AG08395 (cell line): ENCODE data around the gene CLSTN2.

ENCODE experiments used
- DNase-seq: peaks from one replicate; pipeline ENCODE4 v3.0.0; 2012; ENCODE audit warnings: mixed read lengths, low spot score

CLSTN2 gene

DNA sequence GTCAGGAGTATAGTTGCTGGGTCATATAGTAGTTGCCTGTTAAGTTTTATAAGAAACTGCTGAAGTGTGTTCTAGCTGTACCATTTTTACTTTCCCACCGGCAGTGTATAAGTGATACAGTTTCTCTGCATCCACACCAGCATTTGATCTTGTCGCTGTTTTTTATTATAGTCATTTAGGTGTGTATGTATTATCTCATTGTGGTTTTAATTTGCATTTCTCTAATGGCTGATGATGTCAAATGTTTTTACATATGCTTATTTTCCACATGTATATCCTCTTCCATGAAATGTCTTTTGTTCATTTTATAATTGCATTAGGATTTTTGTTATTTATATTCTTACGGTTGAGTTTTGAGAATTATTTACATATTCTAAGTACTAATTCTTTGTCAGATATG is 254.3 kb downstream of the CLSTN2 start:
- DNase-seq, result no peak

DNA sequence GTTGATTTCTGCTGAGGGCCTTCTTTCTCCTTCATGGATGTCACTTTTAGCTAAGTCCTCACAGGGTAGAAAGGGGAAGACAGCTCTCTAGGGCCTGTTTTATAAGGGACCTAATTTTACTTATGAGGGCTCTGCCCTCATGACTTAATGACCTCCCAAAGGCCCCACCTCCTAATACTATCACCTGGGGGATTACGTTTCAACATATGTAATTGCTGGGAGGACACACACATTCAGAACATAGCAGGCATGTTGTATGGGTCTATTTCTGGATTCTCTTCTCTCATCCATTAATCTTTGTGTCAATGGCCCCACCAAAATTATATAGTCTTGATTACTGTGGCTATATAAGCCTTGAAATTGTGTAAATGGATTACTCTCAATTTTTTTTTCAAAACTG is 255.0 kb downstream of the CLSTN2 start:
- no peak for DNase-seq

DNA sequence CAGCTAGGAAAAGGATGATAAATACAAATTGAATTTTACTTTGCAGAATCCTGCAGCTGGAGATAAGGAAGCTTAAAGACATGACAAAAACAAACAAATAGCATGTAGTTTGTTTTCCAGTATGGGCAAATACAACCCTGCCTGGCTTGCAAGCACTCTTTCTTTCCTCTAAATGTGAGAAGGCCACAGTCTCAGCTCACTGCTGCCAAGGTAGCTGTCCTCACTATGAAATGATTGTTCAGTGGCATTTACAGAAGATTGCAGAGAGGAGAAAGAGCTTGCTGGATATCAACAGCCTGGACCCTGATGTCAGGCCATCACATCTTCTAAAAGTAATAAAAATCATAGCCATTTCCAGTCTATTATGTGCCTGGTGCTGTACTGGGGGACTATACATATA is 262.0 kb downstream of the CLSTN2 start:
- no peak for DNase-seq

DNA sequence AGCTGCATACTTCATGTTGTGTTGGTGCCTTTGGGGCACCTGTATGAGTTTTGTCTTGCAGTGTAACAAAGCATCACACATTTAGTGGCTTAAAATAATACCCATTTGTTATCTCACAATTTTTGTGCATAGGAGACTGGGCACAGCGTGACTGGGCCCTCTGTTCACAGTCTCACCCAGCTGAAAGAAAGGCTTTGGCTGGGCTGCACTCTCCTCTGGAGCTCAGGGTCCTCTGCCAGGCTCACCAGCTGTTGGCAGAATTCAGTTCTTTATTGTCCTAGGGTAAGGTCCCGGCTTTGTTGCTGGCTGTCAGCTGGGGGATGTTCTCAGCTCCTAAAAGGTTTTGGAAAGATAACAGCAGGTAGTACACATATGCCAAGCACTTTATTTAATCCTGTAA is 263.3 kb downstream of the CLSTN2 start:
- DNase-seq, result no peak

DNA sequence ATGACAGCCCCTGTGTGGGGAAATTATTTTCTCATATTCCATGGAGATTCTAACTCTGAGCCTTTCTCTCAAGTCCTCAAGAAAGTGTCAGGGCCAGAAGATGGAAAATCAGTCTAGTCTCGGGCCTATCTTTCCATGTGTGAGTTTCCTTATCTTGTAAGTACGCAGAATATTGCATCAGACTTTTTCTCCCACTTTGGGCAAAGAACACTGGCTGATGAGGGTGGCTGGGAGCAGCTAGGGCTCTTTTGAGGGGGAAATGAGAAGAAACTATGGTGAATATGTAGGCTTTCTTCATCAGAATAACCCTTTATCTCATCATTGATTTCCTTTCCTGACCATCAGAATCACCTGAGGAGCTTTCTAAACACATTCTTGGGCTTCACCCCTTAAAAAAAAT is 264.0 kb downstream of the CLSTN2 start:
- DNase-seq, result no peak

DNA sequence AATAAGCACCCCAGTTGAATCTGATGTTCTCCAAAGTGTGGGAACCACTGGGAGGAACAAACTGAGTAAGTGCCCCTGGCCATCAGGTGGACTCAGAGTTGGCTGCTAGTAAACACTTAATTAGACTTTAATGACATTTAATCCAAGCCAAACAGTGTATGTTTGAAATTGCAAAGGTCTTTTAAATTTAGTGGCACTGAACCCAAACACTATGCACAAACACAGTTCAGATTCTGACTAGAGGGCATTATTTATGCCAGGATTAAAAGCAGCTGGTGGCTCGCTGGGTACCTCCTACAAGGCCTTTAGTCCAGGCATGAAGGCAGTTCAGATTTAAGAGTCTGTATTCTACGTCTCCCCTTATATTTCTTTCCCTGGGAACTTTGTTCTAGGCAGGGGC is 264.8 kb downstream of the CLSTN2 start:
- no peak for DNase-seq

DNA sequence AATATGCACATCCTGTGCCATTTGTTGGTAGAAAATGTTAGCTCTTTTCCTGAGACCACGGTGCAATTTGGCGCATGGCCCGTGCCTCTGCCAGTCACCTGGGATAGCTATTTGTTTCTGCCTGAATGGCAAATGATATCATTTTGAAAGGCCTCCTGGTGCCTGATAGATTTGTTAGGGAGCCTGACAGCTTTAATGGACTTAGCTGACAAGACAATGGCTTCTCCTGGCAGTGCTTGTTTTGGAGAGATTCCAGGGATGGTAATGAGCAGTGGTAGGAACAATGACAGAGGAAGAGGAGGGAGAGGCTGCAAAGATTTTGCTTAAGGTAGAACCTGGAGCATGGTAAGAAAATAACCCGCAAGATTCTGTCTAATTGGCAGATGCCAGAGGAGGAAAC is 268.5 kb downstream of the CLSTN2 start:
- DNase-seq, result no peak

DNA sequence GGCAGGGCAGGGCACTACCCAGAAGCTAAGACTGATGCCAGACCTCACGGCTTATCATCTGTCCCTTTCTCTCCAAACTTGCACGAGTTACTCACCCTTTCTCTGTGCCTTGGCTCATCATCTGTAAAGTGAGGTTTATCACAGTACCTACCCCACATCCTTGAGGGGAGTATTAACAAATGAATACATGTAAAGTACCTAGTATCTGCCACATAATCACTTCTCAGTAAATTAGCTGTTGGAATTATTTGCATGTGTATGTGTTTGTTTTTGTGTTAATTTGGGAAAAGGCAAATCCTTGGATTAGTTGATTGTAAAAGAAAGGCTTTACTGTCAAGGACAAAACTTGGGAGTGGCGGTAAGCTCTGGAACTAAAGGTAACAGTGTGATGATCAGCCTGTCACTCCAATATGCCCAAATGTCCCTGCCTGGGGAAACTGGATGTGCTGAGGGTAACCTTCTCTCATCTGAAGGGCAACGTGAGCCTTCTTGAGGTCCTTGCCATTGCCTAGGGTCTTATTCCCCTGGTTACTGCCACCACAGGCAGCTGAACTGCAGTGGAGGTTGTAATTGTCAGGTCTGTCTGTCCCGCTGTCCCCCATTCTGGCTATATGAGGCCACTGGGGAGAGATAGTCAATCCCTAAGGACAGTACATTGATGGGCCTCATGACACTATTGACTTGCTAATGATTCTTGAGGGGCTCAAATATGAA is 269.4 kb downstream of the CLSTN2 start:
- DNase-seq, result no peak

DNA sequence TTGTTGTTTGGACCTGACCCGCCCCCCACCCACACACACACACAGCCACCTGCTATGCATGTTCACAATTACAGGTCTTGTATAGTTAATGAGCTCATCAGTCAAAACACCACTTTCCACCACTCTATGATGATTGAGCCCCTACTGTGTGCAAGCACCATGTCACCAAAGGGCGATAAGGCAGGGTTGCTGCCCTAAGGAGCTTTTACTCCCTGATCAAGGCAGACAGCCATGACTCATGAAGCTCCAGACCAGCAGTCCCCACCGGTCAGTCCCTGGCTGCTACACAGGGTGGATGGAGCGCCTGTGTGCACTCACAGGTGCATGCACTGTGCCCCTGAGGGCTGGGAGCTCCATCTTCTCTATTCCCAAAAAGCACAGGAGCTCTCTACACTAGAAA is 270.6 kb downstream of the CLSTN2 start:
- no peak for DNase-seq

DNA sequence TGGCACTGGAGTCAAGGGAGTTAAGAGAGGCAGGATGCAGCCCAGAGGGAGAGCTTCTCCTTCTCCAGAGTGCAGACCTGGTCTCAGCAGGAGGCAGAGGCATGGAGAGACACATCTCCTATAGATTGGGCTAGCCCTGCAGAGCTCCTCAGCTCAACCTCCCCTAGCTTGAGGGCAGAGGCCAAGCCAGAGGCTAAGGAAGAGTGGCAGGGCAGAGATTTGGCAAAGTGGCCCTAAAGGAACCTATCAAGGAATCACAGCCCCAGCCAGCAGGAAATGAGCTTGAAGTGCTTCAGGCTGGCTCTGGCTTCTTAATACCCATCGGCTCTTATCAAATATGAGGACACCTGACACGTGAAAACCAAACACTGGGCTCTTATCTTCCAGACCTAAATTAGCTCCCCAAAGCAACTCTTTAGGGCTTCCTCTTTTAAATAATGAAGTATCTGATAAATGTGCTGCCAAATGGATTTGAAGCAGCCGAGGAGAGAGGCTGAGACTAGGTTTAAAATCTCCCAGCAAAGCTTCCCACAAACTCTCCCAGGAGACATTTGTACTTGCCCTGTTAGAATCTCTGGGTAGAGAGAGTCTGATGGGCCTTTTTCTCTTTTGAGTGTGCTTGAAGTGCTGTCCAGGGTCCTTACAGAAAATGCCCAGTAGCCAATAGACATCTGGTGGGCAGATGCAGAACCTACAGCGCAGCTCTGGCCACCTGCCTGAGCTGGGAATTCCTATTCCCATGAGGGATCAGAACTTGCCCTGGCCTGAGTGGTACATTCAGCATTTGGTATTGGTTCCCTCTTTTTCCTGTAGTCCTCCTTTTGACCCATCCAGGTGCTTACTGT is 271.4 kb downstream of the CLSTN2 start:
- DNase-seq, result no peak

DNA sequence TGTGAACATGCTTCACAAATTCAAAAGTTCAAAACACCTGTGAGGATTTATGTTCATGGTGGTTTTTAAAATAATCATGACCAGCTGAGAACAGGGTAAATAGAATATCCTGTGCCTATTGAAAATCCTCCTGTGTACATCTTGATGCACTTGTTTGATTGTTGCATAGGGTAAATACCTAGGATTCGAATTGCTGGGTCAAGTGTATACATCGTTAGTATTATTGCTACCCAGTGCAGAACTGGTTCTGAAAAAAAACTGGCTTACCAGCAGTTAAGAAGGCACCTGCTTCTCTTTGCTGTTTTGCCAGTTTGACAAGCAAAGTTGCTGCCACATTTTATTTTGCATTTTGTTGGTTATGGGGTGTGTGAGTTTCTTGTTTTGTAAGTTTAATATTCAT is 272.6 kb downstream of the CLSTN2 start:
- DNase-seq, result no peak

DNA sequence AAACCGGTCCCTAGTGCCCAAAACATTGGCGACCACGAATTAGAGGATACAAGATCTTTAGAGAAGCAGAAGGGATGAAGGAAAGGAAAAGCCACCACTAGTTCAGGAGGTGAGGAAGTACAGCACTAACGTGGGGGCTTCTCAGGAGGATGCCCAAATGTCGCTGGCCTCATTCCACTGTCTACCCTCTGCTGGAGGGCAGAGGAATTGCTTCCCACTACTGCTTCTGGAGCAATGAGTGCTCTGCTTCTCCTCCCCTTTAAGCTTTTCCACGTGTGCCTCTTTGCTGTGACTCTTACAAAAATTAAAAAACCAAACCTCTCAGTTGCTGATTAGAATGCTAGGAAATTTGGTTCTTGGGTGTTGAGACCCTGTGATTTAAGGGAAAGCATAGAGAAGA is 281.3 kb downstream of the CLSTN2 start:
- DNase-seq, result no peak

DNA sequence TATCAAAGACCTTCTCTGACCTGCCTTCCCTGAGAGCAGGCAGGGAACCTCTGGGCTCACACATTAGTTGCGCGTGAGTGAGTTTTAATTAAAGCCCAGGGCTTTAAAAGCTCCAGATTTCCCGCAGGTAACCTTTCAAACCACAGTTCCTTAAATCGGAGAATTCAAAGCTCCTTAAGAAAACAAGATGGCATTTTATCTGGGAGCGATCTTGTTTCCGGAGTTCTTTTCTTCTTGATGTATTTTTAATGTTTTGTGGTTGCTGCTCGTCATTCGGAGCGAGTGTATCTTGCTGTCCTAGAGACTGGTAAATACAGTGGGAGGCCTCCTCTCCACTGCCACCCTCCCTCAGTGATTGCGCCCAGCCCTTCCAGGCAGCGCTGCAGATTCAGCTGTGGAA is 284.3 kb downstream of the CLSTN2 start:
- DNase-seq, result no peak

DNA sequence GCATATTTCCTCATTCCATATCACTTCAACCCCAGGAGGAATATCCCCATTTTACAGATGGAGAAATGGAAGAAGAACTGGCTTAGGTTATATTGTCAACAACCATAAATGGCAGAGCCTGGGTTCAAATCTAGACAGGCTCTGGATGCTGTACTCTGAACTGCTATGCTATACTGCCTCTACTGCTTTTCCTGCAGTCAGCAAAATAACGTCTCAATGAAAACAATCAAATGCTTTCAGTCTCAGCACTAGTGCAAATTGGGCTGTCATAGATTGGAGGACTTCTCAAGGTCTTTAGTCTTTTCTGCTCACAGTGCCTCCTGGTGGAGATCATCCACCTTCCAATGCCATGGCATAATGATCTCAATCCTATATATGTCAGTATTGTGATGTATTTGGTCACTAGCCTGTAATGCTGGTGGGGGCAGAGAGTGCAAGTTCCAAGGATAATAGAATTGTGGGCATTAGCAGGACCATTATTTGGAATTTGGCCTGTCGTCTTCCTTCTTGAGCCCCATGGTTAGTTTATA is 285.0 kb downstream of the CLSTN2 start:
- DNase-seq, result no peak

DNA sequence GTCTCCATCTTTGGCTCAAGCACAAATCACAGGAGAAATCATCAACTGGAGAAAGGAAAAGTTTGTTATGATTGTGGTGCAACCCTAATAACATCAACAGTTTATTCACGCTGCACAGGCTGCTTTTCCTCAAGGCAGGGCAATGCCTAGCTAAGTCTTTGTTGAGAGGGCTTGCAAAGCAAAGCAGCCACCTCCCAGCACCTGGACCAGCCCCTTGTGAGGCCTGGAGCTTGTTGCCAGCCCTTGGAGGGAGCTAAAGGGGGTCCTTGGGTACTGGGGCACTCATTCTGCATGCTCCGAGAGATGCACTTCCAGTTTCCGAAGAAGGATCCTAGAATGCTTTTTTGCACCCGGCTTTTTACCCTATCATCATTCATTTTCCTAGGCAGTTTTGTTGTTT is 288.2 kb downstream of the CLSTN2 start:
- no peak for DNase-seq

DNA sequence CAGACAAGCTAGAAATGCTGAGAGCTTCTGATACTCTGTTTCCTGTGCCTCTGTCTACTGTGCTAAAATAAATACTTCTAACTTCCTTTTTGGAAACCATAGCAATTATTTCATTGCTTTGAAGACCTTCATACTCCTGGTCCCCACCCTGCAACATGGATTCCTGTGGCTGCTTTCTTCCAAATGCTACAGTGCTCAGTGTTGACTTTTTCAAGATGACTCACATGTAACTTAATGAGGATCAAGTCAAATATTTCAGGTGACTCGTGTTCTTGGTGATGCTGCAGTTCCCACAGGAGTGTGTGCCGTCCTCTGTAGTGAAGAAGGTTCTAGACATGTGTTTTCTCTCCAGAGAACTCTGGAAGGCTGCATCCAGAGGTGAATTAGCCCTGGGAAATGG is 288.6 kb downstream of the CLSTN2 start:
- DNase-seq, result no peak

DNA sequence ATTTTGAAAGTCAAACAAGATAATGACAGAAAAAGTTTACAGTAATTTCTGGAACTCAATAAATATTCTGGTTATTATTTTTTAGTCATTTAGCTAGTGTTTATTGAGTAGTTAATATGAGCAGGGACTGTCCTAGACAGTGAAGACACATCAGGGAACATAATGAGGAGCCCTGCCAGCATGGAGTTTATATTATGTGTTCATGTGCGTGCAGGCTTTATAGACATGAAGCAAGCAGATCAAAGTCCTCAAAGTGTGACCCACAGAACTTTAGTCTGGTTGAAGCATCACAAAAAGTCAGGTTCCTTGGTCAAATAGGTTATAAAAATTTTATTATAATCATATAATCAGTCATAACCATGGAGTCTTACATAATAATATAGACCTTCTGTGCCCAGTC is 289.3 kb downstream of the CLSTN2 start:
- DNase-seq, result no peak

DNA sequence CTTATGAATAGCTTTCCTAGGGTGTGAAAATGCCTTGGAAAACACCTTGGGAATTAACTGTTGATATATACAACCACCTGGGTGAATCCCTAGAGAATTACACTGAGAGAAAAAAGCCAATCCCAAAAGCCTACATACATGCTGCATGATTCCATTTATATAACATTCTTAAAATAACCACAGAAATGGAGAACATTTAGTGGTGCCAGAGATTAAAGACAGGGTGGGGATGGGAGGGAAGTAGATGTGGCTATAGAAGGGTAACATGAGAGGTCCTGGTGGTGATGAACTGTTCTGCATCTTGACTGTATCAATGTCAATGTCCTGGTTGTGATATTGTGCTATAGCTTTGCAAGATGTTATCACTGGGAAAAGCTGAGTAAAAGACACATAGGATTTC is 291.0 kb downstream of the CLSTN2 start:
- no peak for DNase-seq

DNA sequence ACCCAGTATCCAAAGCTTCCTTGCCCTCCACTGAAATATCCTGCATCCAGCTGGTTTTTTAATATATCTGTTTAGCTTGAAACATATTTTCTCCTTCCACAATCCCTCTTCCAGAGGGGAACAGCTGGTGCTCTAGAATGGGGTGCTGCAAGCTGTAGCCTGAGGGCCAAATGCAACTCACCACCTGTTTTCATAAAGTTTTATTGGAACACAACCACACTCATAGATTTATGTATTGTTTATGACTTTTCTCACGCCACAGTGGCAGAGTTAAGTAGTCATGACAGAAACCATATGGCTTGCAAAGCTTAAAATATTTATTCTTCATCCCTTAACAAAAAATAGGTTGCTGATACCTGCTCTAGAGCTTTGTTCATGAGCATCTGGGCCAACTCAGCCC is 298.7 kb downstream of the CLSTN2 start:
- DNase-seq, result no peak

DNA sequence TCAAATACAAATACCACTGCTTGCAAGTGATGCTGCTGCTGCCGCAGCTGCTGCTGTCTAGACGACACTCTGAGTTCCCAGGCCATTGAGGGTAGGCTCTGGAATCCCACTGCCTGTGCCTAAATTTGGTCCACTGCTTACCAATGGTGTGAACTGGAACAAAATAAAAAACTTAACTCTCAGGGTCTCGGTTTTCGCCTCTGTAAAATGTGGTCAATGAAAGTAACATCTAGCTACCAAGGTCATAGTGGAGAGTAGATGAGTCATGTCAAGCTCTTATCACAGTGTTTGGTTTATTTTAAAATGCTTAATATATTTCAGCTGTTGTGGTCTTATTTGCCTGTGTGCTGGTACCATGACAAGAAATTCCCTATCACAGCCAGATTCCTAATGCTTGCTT is 299.3 kb downstream of the CLSTN2 start:
- DNase-seq, result no peak

DNA sequence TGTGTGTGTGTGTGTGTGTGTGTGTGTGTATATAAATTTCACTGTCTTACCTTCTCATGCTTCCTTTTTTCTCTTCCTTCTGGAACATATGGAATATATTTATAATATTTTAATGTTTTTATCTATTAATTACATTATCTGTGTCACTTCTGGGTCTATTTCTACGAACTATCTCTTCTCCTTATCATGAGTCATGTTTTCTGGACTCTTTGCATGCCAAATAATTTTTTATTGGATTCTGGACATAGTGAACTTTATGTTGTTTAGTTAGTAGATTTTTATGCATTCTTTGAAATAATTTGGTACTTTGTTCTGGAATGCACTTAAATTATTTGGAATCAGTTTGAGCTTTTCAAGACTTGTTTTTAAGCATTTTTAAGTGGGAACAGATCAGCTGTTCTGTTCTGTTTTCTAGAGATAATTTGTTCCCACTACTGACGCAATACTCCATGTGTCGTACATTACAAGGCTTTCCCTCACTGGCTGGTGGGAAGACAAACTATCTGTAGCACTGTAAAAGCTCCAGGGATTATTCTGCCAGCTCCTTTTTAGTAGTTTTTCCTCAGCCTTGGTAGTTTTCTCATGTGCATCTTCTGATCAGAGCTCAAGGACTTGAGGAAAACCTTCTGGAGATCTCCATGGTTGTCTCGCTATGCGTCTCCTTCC is 302.0 kb downstream of the CLSTN2 start:
- DNase-seq, result no peak

DNA sequence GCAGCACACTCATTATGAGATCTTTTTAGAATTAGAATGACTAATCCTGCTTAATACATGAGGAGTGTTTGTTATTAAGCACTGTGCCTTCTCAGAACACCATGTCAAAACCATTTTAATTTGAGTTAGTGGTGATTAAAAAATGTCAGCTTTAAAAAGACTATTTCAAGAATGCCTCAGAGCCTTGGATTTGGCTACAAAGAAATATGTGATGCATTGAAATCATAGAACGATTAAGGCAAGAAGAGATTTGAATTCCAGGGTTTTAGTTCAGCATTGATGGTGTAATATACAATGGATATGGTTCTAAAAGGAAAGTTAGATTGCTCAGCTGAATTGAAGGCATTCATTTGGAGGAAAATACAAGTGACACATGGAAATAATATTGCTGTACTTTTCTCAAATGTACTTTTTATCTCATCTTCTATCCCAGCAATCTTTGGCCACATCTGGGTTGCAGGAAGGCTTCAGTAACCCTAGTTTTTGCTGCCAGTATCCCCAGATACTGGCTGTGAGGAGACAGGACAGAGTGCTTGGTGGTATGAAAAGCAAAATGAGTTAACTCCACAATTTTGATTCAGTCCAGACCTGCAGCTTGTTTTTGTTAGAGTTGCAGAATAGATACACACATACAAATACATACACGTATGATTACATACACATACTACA is 303.8 kb downstream of the CLSTN2 start:
- DNase-seq, result no peak
